H1 (cell line): Measurements from ENCODE around the gene ENPP3. TPM values are rescaled to one million over a fixed set of nuclear protein-coding genes. Genes with fewer than 3 reads are reported as not detected.

Source experiments
- CEBPB ChIP-seq: IDR thresholded peaks from 2 replicates; pipeline ENCODE4 v1.6.1; 2012; ENCODE audit warnings: low read depth, low read length
- KDM4A ChIP-seq: IDR thresholded peaks from one replicate; pipeline ENCODE4 v1.7.1; 2012; ENCODE audit warnings: low read depth, mild to moderate bottlenecking, moderate library complexity, low read length, inconsistent platforms; ENCODE audit not compliant: severe bottlenecking
- SIN3A ChIP-seq, 2 experiments: IDR thresholded peaks in 1 of 2; conservative IDR thresholded peaks in 1 of 2; 2 replicates each; pipeline ENCODE4 v1.6.1; 2011 to 2012; ENCODE audit warnings: low read length in 2 of 2, improper control_type of control experiment in 1 of 2, low read depth in 1 of 2, mild to moderate bottlenecking in 1 of 2
- ZNF274 ChIP-seq: IDR thresholded peaks from 2 replicates; pipeline ENCODE4 v1.7.0; 2012; ENCODE audit warnings: low read length, borderline replicate concordance; ENCODE audit errors: extremely low read depth
- polyA plus RNA-seq, 7 experiments: library from polyadenylated mRNA; depleted of rRNA in 3 of 7; stranded (reverse) in 5 of 7; unstranded in 2 of 7; fragments of >200 nt in 5 of 7; fragments of 200-250 nt in 2 of 7; gene quantifications; 1 replicate in 5 of 7; 2 replicates in 1 of 7; 4 replicates in 1 of 7; pipeline versions ENCODE4 v1.2.1 to v1.2.3, GENCODE V29; 2011 to 2013; ENCODE audit warnings: missing spikeins in 2 of 7, mixed read lengths in 2 of 7
- total RNA-seq: library from RNA; stranded (reverse); fragmentation: NEBNext Ultra II Directional; extraction: Animal tissue kit (Norgen Biotek cat#: 25700); gene quantifications from 2 replicates; pipeline ENCODE4 v1.2.1, GENCODE V29; 2021
- TF ChIP-seq, protein P1 (sequence below): IDR thresholded peaks from 2 replicates; pipeline ENCODE4 v1.6.1; 2011; ENCODE audit warnings: low read length, improper control_type of control experiment
- TF ChIP-seq, protein P2 (sequence below): IDR thresholded peaks from 2 replicates; pipeline ENCODE4 v1.6.1; 2011; ENCODE audit warnings: low read depth, mild to moderate bottlenecking, low read length; ENCODE audit not compliant: insufficient read depth

Gene ENPP3
- total and polyA plus RNA-seq, 2 of the 8 experiments (the other 6 are each of a cell fraction or from before 2014, with no cell fraction given) = 0.11 TPM; not detected in 1

DNA sequence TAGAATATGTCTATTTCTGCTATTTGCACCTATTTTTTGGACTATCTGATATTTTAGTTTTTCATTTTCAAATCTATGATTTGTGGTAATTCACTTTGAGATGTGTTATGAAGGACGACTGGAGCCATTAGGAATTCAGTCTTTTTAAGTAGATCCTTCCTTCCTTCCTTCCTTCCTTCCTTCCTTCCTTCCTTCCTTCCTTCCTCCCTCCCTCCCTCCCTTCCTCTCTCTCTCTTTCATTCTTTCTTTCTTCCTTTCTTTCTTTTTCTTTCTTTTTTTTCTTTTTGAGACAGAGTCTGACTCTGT is 124.6 kb downstream of the ENPP3 start (continued):
- TF ChIP-seq CEBPB (no peak), SIN3A (conservative IDR thresholded peaks at IDR 0.05 in 1 of 2, IDR thresholded peaks at IDR 0.05 in 1 of 2; ENCODE audit: low read depth in 1 of 2, low read length in 2 of 2) (no peak), ZNF274 (no peak), KDM4A (no peak)
- TF ChIP-seq, protein P1, sequence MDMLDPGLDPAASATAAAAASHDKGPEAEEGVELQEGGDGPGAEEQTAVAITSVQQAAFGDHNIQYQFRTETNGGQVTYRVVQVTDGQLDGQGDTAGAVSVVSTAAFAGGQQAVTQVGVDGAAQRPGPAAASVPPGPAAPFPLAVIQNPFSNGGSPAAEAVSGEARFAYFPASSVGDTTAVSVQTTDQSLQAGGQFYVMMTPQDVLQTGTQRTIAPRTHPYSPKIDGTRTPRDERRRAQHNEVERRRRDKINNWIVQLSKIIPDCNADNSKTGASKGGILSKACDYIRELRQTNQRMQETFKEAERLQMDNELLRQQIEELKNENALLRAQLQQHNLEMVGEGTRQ = no peak
- TF ChIP-seq, protein P2, sequence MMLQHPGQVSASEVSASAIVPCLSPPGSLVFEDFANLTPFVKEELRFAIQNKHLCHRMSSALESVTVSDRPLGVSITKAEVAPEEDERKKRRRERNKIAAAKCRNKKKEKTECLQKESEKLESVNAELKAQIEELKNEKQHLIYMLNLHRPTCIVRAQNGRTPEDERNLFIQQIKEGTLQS = no peak
